Neural crest cell (in vitro differentiated cells): Measurements from ENCODE around the gene IGF2. TPM values are rescaled to one million over a fixed set of nuclear protein-coding genes. Genes with fewer than 3 reads are reported as not detected.

ENCODE experiments used
- DNase-seq: peaks from one replicate; pipeline ENCODE4 v3.0.0; 2021; ENCODE audit warnings: low read depth, mixed read lengths, low spot score
- H3K27ac Mint-ChIP-seq: one replicate; pipeline ENCODE4 v1.8.0; 2021; ENCODE audit warnings: mild to moderate bottlenecking, mixed read lengths; ENCODE audit not compliant: unreplicated experiment
- H3K27me3 Mint-ChIP-seq: 2 replicates; pipeline ENCODE4 v1.8.0; 2021; ENCODE audit warnings: low read depth, mild to moderate bottlenecking, mixed read lengths
- H3K36me3 Mint-ChIP-seq: 2 replicates; pipeline ENCODE4 v1.8.0; 2021; ENCODE audit warnings: low read depth, mild to moderate bottlenecking, mixed read lengths
- H3K4me1 Mint-ChIP-seq: 2 replicates; pipeline ENCODE4 v1.8.0; 2021; ENCODE audit warnings: mixed read lengths
- H3K4me3 Mint-ChIP-seq: one replicate; pipeline ENCODE4 v1.8.0; 2021; ENCODE audit warnings: mild to moderate bottlenecking, mixed read lengths
- H3K9me3 Mint-ChIP-seq: 2 replicates; pipeline ENCODE4 v1.8.0; 2021; ENCODE audit warnings: mixed read lengths
- total RNA-seq: library from RNA; stranded (reverse); gene quantifications from 2 replicates; pipeline ENCODE4 v1.2.1, GENCODE V29; 2021
- TF ChIP-seq, protein P1 (sequence below): fragments of 200-600 bp; sonication (generic); conservative IDR thresholded peaks from 2 replicates; pipeline ENCODE4 v1.5.0; 2021; ENCODE audit warnings: antibody characterized with exemption, mild to moderate bottlenecking

The IGF2 gene
- total RNA-seq, 1 donor from 2014 or later = 20.1 TPM

DNA sequence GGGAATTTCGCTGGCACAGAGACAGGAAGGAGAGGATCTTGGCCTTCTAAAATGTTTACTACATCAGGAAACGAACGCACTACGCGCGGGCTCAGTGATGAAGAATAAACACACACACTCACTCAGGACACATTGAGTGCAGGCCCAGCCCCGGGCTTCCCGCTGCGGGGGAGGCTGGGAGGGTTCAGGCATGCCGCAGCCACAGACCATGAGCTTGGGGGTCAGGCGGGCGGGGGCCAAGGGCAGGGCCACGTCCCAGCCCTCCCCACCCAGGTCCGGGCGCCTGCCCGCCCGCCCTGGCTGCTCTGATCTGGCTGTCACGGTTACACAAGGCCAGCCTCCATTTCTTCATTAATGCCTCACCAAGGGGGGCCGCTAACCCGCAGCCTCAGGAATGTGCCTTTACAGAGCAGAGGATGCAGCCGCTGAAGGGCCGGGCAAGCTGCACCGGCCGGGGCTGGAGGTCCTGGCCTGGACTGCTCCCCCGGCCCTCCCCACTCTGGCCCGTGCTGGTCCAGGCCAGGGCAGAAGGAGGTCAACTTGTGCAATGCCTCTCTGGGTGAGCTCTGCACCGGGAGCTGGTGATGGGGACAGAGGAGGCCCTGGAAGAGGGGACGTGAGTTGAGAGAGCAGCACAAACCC is 41.7 kb downstream of the IGF2 start:
- Mint-ChIP-seq H3K4me3 (no peak overlapping the region), H3K9me3 (peaks cover 3% of the 10 kb centered on the region), H3K4me1 (peaks cover 6% of the 10 kb centered on the region), H3K27me3 (no peaks in the 10 kb centered on the region), H3K27ac (no peak overlapping the region), H3K36me3 (no peaks in the 10 kb centered on the region)
- TF ChIP-seq, protein P1, sequence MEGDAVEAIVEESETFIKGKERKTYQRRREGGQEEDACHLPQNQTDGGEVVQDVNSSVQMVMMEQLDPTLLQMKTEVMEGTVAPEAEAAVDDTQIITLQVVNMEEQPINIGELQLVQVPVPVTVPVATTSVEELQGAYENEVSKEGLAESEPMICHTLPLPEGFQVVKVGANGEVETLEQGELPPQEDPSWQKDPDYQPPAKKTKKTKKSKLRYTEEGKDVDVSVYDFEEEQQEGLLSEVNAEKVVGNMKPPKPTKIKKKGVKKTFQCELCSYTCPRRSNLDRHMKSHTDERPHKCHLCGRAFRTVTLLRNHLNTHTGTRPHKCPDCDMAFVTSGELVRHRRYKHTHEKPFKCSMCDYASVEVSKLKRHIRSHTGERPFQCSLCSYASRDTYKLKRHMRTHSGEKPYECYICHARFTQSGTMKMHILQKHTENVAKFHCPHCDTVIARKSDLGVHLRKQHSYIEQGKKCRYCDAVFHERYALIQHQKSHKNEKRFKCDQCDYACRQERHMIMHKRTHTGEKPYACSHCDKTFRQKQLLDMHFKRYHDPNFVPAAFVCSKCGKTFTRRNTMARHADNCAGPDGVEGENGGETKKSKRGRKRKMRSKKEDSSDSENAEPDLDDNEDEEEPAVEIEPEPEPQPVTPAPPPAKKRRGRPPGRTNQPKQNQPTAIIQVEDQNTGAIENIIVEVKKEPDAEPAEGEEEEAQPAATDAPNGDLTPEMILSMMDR = no peak
- DNase-seq = peak; percentile 32

DNA sequence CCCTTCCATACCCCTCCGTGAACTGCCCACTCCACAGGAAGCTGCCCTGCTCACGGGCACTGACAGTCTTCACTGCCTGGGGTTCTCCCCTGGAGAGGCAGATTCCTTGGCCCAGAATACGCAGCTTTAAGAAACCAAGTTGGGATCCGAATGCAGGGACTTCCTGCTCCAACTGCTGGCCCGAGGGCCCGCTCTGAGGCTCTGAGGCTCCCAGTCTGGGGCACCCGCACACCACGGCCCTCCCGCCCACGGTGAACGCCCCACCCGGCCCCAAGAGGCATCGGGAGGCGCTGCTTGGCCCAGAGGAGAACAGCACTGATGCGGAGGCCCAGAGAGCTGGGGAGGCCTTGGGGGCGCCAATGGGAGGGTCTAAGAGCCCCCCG is 42.3 kb downstream of the IGF2 start:
- Mint-ChIP-seq H3K4me3 (no peak overlapping the region), H3K9me3 (no peaks in the 10 kb centered on the region), H3K27ac (no peak overlapping the region), H3K4me1 (peaks cover 6% of the 10 kb centered on the region), H3K36me3 (no peaks in the 10 kb centered on the region), H3K27me3 (no peaks in the 10 kb centered on the region)
- TF ChIP-seq, protein P1 = no peak
- DNase-seq = no peak

DNA sequence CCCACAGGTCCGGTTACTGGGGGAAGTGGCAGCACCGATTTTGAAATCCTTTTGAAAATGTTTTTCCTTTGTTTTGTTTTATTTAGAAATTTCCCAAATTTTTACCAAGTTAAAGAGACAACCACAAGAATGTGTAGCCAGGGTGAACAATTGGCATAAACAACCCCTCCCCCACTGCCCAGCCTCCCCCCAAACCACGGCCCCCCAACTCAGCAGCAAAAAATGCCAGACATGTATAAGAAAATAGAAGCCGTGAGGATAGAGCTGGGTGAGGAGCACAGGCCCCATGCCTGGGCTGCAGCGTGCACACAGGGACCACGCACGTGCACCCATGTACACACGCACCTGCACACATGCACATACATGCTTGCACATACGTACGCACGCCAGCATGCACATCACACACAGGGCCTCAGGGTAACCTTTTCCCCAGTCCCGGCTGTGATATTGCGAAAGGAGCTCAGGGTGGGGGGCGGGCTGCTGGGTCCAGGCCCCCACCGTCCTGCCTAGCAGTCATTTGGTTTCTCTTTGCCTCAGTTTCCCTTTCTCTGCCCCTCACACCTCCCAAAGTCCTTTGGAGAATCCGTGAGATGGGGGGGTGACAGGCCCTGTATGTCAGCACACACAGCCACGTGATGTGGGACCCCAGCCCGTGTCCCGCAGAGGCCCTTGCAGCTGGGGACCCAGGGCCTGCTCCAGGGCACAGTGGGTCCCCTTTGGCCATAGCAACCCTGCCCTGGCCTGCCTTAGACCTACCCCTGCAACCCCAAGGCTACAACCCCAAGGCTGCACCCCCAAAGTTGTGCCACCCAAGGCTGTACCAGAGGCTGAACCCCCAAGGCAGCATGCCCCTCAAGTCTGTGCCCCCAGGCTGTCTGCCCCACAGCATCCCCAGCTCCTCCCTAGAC is 42.9 kb downstream of the IGF2 start:
- H3K27me3 Mint-ChIP-seq = no peaks in the 10 kb centered on the region
- DNase-seq = no peak
- peaks cover 6% of the 10 kb centered on the region for H3K4me1 Mint-ChIP-seq
- TF ChIP-seq, protein P1 = no peak
- H3K36me3 Mint-ChIP-seq = no peaks in the 10 kb centered on the region
- H3K27ac Mint-ChIP-seq = no peak overlapping the region
- no peaks in the 10 kb centered on the region for H3K9me3 Mint-ChIP-seq
- H3K4me3 Mint-ChIP-seq = no peak overlapping the region

DNA sequence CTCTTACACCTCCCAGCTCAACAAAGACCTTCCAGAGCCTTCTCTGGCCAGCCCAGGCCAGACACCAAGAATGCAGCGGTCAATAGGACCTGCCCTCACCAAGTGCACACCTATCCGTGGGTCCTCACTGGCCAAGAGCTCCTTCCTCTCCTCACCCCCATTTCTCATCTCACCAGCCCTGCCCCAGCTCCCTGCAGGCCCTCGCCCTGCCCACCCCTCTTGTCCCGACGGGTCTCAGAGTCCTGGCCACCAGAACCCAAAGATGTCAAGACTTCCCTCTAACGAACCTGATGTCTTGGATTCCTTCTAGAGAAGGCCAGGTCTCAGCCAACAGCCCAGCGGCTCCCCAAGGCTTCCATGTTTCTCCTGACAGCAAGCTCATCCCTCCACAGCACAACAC is 43.6 kb downstream of the IGF2 start:
- Mint-ChIP-seq H3K4me1 (peaks cover 6% of the 10 kb centered on the region), H3K9me3 (no peaks in the 10 kb centered on the region), H3K27me3 (no peaks in the 10 kb centered on the region), H3K27ac (no peak overlapping the region), H3K36me3 (no peaks in the 10 kb centered on the region), H3K4me3 (no peak overlapping the region)
- TF ChIP-seq, protein P1 = no peak
- DNase-seq = no peak

DNA sequence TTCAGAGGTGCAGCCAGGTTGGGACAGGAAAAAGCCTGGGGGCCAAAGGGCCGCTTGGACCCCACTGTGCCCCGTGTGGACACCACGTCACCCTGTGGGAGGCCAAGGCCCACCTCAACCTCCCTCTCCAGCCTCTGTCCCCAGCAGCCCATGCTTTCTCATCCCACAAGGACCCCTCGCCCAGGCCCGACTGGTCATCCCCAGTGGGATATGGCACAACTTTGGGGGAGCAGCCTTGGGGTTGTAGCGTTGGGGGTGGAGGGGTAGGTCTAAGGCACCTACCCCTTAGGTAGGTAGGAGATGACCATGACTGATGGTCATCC is 44.0 kb downstream of the IGF2 start:
- no peak for DNase-seq
- no peak overlapping the region for H3K4me3 Mint-ChIP-seq
- TF ChIP-seq, protein P1 = no peak
- no peaks in the 10 kb centered on the region for H3K9me3 Mint-ChIP-seq
- no peaks in the 10 kb centered on the region for H3K27me3 Mint-ChIP-seq
- no peak overlapping the region for H3K27ac Mint-ChIP-seq
- H3K4me1 Mint-ChIP-seq = peaks cover 6% of the 10 kb centered on the region
- no peaks in the 10 kb centered on the region for H3K36me3 Mint-ChIP-seq
